Fibroblast of gingiva (primary cell): ENCODE results near the gene TFPI.
"Not testable (repeated sequence)": the region's sequence is repeated elsewhere in the genome, so short reads cannot be mapped to it uniquely, and the experiment has no call there.

Experiments used
- DNase-seq: peaks from one replicate; pipeline ENCODE4 v3.0.0-alpha.2; 2011; ENCODE audit warnings: low read depth

TFPI gene

GRCh38 chr2:187527262-187527661 is 27.0 kb downstream of the TFPI start:
- DNase-seq = peak; percentile 57

- no peak for DNase-seq
Observed at GRCh38 chr2:187526792-187527191, 27.4 kb downstream of the TFPI start.

- DNase-seq = no peak
Observed at GRCh38 chr2:187525163-187525900, 28.9 kb downstream of the TFPI start.

- no peak for DNase-seq
Observed at GRCh38 chr2:187523325-187523724, 30.9 kb downstream of the TFPI start.

GRCh38 chr2:187520121-187520624 is 34.1 kb downstream of the TFPI start:
- no peak for DNase-seq

GRCh38 chr2:187519419-187520120 is 34.7 kb downstream of the TFPI start:
- DNase-seq = no peak

- not testable (repeated sequence) for DNase-seq
Observed at GRCh38 chr2:187517750-187518361, 36.4 kb downstream of the TFPI start.

- not testable (repeated sequence) for DNase-seq
Observed at GRCh38 chr2:187516630-187517510, 37.4 kb downstream of the TFPI start.

GRCh38 chr2:187514930-187515329 is 39.3 kb downstream of the TFPI start:
- no peak for DNase-seq

- not testable (repeated sequence) for DNase-seq
Observed at GRCh38 chr2:187514235-187514829, 39.9 kb downstream of the TFPI start.

- DNase-seq = not testable (repeated sequence)
Observed at GRCh38 chr2:187513460-187514234, 40.6 kb downstream of the TFPI start.

GRCh38 chr2:187511356-187512315 is 42.6 kb downstream of the TFPI start:
- no peak for DNase-seq

- not testable (repeated sequence) for DNase-seq
Observed at GRCh38 chr2:187510419-187511355, 43.5 kb downstream of the TFPI start.

GRCh38 chr2:187509667-187510417 is 44.4 kb downstream of the TFPI start:
- DNase-seq = no peak

GRCh38 chr2:187506416-187506815 is 47.8 kb downstream of the TFPI start:
- DNase-seq = no peak

GRCh38 chr2:187505065-187505672 is 49.1 kb downstream of the TFPI start:
- DNase-seq = no peak

GRCh38 chr2:187504312-187504921 is 49.8 kb downstream of the TFPI start:
- DNase-seq = no peak
